Measurements from ENCODE around the gene JUNB.

JUNB gene

GRCh38 chr19:12800466-12800770 is 9.1 kb downstream of the JUNB start:
- ChIA-PET CTCF (interaction anchor here (1.3 to 17.0 kb wide), 3 partner anchors 23 to 123 kb away, joined by 4 to 550 read pairs (median 399); partner anchors contain the start of gene HOOK2), POLR2A (interaction anchor here (0.6 to 2.2 kb wide), 2 partner anchors 8 to 40 kb away, joined by 3 to 9 read pairs; partner anchors contain the start of gene JUNB)
- DNase-seq (ENCODE audit: extremely low spot score) = no peak
- no peak for TF ChIP-seq CTCF (IDR thresholded peaks at IDR 0.05; ENCODE audit: control extremely low read depth, extremely low read depth, low read depth, missing control alignments)

- no peak for TF ChIP-seq CTCF (IDR thresholded peaks at IDR 0.05; ENCODE audit: control extremely low read depth, extremely low read depth, low read depth, missing control alignments)
- CTCF ChIA-PET = interaction anchor here (3.2 to 17.0 kb wide), 3 partner anchors 24 to 46 kb away, joined by 16 to 550 read pairs (median 399); partner anchors contain the start of gene HOOK2
- POLR2A ChIA-PET = interaction anchor here (2.2 kb wide), 1 partner anchor 9 kb away, joined by 9 read pairs; the partner anchor contains the start of gene JUNB
- no peak for DNase-seq (ENCODE audit: extremely low spot score)
These were observed 9.7 kb downstream of the JUNB start for GRCh38 chr19:12800923-12801465.

- no peak for TF ChIP-seq CTCF (IDR thresholded peaks at IDR 0.05; ENCODE audit: control extremely low read depth, extremely low read depth, low read depth, missing control alignments)
- ChIA-PET CTCF (interaction anchor here (1.2 to 17.0 kb wide), 7 partner anchors 9 to 46 kb away, joined by 3 to 550 read pairs (median 16); partner anchors contain the start of gene HOOK2), POLR2A (interaction anchor here (2.2 kb wide), 1 partner anchor 10 kb away, joined by 9 read pairs; the partner anchor contains the start of gene JUNB)
- DNase-seq (ENCODE audit: extremely low spot score) = peak; percentile 80
These were observed 10.4 kb downstream of the JUNB start, which contains the start of the genes PRDX2 and THSD8 for GRCh38 chr19:12801466-12802266. PRDX2 (minus strand) TSS chr19:12801800; CDS start chr19:12801261, 539 bp downstream. THSD8 (plus strand) TSS chr19:12802069; CDS start chr19:12802072, 3 bp downstream.

- TF ChIP-seq CTCF (IDR thresholded peaks at IDR 0.05; ENCODE audit: control extremely low read depth, extremely low read depth, low read depth, missing control alignments) = no peak
- CTCF ChIA-PET = interaction anchor here (0.7 to 17.0 kb wide), 7 partner anchors 10 to 45 kb away, joined by 3 to 399 read pairs (median 11); partner anchors contain the start of gene HOOK2
- POLR2A ChIA-PET = interaction anchor here (2.2 kb wide), 1 partner anchor 11 kb away, joined by 9 read pairs; the partner anchor contains the start of gene JUNB
- DNase-seq (ENCODE audit: extremely low spot score) = no peak
These were observed 11.2 kb downstream of the JUNB start for GRCh38 chr19:12802267-12803106.

GRCh38 chr19:12804051-12804450 is 12.8 kb downstream of the JUNB start:
- no peak for DNase-seq (ENCODE audit: extremely low spot score)
- TF ChIP-seq CTCF (IDR thresholded peaks at IDR 0.05; ENCODE audit: control extremely low read depth, extremely low read depth, low read depth, missing control alignments) = no peak
- ChIA-PET CTCF (interaction anchor here (1.0 to 17.0 kb wide), 6 partner anchors 13 to 44 kb away, joined by 3 to 399 read pairs (median 10); partner anchors contain the start of genes HOOK2 and JUNB), POLR2A (no interaction called here)
